PC-3 (cell line): ENCODE data around the gene PJA1.

ENCODE experiments used
- EZH2 ChIP-seq: fragments of 300-600 bp; sonication (generic); IDR thresholded peaks from one replicate; pipeline ENCODE4 v1.6.1; 2017; ENCODE audit warnings: antibody characterized with exemption, mild to moderate bottlenecking, low read length; ENCODE audit not compliant: unreplicated experiment
- TF ChIP-seq, protein P1 (sequence below): fragments of 300-600 bp; sonication (generic); conservative IDR thresholded peaks from 2 replicates; pipeline ENCODE4 v1.5.1; 2017; ENCODE audit warnings: antibody characterized with exemption, low read depth, mild to moderate bottlenecking, low read length

DNA sequence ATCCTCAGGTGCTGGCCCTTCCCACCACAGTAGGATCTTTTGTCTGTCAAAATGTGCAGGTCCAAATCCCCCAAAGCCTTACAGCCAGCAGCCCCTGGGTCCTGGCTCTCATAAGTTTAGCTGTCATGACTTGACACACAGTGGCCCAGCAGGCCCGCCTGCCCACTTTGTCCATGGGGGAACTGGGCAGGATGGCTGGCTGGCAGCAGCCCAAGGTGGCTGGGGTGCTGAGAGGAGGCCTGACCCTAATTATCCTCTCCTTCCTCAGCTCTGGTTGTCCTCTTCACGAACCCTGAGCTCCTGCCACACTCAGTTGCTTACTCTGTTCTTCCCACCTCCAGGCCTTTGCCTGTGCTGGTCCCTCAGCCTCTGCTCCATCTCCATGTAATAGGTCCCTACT lies 46.4 kb upstream of the PJA1 start:
- TF ChIP-seq, protein P1, sequence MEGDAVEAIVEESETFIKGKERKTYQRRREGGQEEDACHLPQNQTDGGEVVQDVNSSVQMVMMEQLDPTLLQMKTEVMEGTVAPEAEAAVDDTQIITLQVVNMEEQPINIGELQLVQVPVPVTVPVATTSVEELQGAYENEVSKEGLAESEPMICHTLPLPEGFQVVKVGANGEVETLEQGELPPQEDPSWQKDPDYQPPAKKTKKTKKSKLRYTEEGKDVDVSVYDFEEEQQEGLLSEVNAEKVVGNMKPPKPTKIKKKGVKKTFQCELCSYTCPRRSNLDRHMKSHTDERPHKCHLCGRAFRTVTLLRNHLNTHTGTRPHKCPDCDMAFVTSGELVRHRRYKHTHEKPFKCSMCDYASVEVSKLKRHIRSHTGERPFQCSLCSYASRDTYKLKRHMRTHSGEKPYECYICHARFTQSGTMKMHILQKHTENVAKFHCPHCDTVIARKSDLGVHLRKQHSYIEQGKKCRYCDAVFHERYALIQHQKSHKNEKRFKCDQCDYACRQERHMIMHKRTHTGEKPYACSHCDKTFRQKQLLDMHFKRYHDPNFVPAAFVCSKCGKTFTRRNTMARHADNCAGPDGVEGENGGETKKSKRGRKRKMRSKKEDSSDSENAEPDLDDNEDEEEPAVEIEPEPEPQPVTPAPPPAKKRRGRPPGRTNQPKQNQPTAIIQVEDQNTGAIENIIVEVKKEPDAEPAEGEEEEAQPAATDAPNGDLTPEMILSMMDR = no peak
- no peak for TF ChIP-seq EZH2
